Measurements from ENCODE around the gene COL9A3. TPM values are rescaled to one million over a fixed set of nuclear protein-coding genes. Genes with fewer than 3 reads are reported as not detected.

The COL9A3 gene
- total and polyA plus RNA-seq, 2 of the 8 experiments (the other 6 are each of a cell fraction or from before 2014, with no cell fraction given), result 21.7 to 80.1 TPM

GRCh38 chr20:62849431-62849830 lies 32.6 kb downstream of the COL9A3 start:
- Histone ChIP-seq H2AFZ (ENCODE audit: low read length) (no peak overlapping the region), H4K8ac (ENCODE audit: extremely low read depth, insufficient read depth, low read length) (no peak overlapping the region), H3K23me2 (ENCODE audit: low read depth, low read length) (no peaks in the 10 kb centered on the region), H4K91ac (replicated peaks; ENCODE audit: insufficient read length, low read length) (no peak overlapping the region), H3K23ac (ENCODE audit: insufficient read length) (no peak overlapping the region), H3K9me3 (ENCODE audit: insufficient read depth in 2 of 2, low read depth in 1 of 2, low read length in 1 of 2) (no peaks in the 10 kb centered on the region), H3K36me3 (ENCODE audit: control insufficient read depth in 2 of 4, insufficient read depth in 4 of 4, low read length in 3 of 4) (peaks cover 0 to 23% (median 11%) of the 10 kb centered on the region in 4 experiments; a peak in 6 of 8 replicates), H4K20me1 (replicated peaks in 1 of 2; ENCODE audit: control insufficient read depth in 1 of 2, insufficient read depth in 2 of 2, low read length in 2 of 2) (peaks cover 8 to 9% of the 10 kb centered on the region in 2 experiments), H3K4me3 (ENCODE audit: extremely low read depth in 1 of 4, insufficient read depth in 2 of 4, low read depth in 3 of 4, low read length in 4 of 4) (no peak overlapping the region), H3K27ac (ENCODE audit: low read depth, low read length) (no peak overlapping the region), H3K27me3 (replicated peaks in 1 of 4; ENCODE audit: control insufficient read depth in 3 of 4, extremely low read depth in 1 of 4, insufficient read depth in 3 of 4, low read length in 3 of 4) (no peaks in the 10 kb centered on the region), H3K9ac (replicated peaks in 1 of 4; ENCODE audit: extremely low read depth in 1 of 4, low read depth in 3 of 4, low read length in 3 of 4) (no peak overlapping the region), H3K18ac (ENCODE audit: extremely low read depth, low read length) (no peak overlapping the region), H2BK15ac (ENCODE audit: low read length) (no peak overlapping the region), H3K79me1 (ENCODE audit: low read depth, low read length) (peaks cover 2% of the 10 kb centered on the region; the same call in 1 of the 2 replicates), H3K79me2 (ENCODE audit: control insufficient read depth in 1 of 2, insufficient read depth in 2 of 2, low read length in 2 of 2) (no peaks in the 10 kb centered on the region), H3K56ac (replicated peaks; ENCODE audit: insufficient read length, low read depth, low read length) (no peak overlapping the region), H3K14ac (ENCODE audit: insufficient read length) (no peak overlapping the region), H2BK5ac (ENCODE audit: low read depth, low read length) (no peak overlapping the region), H2BK12ac (ENCODE audit: low read depth, low read length) (no peak overlapping the region), H3K4me1 (replicated peaks in 1 of 4; ENCODE audit: control insufficient read depth in 3 of 4, insufficient read depth in 4 of 4, low read length in 3 of 4) (no peaks in the 10 kb centered on the region), H3K4ac (replicated peaks; ENCODE audit: insufficient read length, low read depth, low read length) (no peak overlapping the region), H2BK20ac (ENCODE audit: low read length) (no peak overlapping the region), H4K5ac (ENCODE audit: insufficient read length, low read depth, low read length) (no peak overlapping the region), H2AK5ac (ENCODE audit: low read depth, low read length) (no peak overlapping the region), H3K4me2 (ENCODE audit: insufficient read depth in 1 of 2, low read depth in 2 of 2, low read length in 2 of 2) (no peak overlapping the region), H2BK120ac (replicated peaks; ENCODE audit: low read depth, low read length) (no peak overlapping the region)
- ChIA-PET CTCF (ENCODE audit: partially characterized antibody) (interaction anchor here (0.6 to 1.5 kb wide), 8 partner anchors 13 to 798 kb away, joined by 3 to 5 read pairs (median 3); partner anchors contain the start of gene TCFL5), POLR2A (ENCODE audit: partially characterized antibody) (interaction anchor here (1.1 to 1.5 kb wide), 5 partner anchors 10 to 89 kb away, joined by 3 read pairs; partner anchors contain the start of genes COL9A3, GID8 and TCFL5)
- no peak for FAIRE-seq
- no peak for DNase-seq (ENCODE audit: low read depth in 1 of 2, low spot score in 2 of 2)
- TF ChIP-seq SUZ12 (IDR thresholded peaks at IDR 0.05; ENCODE audit: low read length), result no peak
- no peak for TF ChIP-seq TAF7 (optimal IDR thresholded peaks at IDR 0.05; ENCODE audit: borderline replicate concordance, low read depth, low read length)
- TF ChIP-seq RNF2 (IDR thresholded peaks at IDR 0.05; ENCODE audit: borderline replicate concordance, low read depth, low read length, missing control alignments, poor library complexity, severe bottlenecking), result no peak
- no peak for TF ChIP-seq CTCF (IDR thresholded peaks at IDR 0.05; ENCODE audit: control extremely low read depth in 1 of 3, insufficient read depth in 1 of 3, low read depth in 1 of 3, low read length in 3 of 3)
- no peak for TF ChIP-seq RAD21 (IDR thresholded peaks at IDR 0.05 in 1 of 2, conservative IDR thresholded peaks at IDR 0.05 in 1 of 2; ENCODE audit: low read depth in 2 of 2, low read length in 2 of 2)
- TF ChIP-seq CEBPB (IDR thresholded peaks at IDR 0.05; ENCODE audit: low read depth, low read length), result no peak
- TF ChIP-seq KDM1A (IDR thresholded peaks at IDR 0.05; ENCODE audit: borderline replicate concordance, low read length), result no peak
- no peak for TF ChIP-seq SRF (IDR thresholded peaks at IDR 0.05; ENCODE audit: low read depth, low read length)
- no peak for TF ChIP-seq ASH2L (IDR thresholded peaks at IDR 0.05; ENCODE audit: low read length)
- no peak for TF ChIP-seq TCF12 (IDR thresholded peaks at IDR 0.05; ENCODE audit: low read depth, low read length)
- TF ChIP-seq RFX5 (IDR thresholded peaks at IDR 0.05; ENCODE audit: borderline replicate concordance, low read depth, low read length), result no peak
- TF ChIP-seq FOSL1 (IDR thresholded peaks at IDR 0.05; ENCODE audit: insufficient read depth, low read depth, low read length), result no peak

Data from H1 (cell line).